Forelimb muscle (tissue), 1 donor: ENCODE data around the gene PSME2. TPM values are rescaled to one million over a fixed set of nuclear protein-coding genes. Genes with fewer than 3 reads are reported as not detected.

Experiments used
- DNase-seq: peaks from one replicate; pipeline ENCODE4 v3.0.0-alpha.2; 2013; ENCODE audit warnings: low read depth
- polyA plus RNA-seq: library from polyadenylated mRNA; unstranded; fragments of 120-200 nt; gene quantifications from one replicate; pipeline ENCODE4 v1.2.1, GENCODE V29; 2013; ENCODE audit not compliant: insufficient read length

Gene PSME2, protein sequence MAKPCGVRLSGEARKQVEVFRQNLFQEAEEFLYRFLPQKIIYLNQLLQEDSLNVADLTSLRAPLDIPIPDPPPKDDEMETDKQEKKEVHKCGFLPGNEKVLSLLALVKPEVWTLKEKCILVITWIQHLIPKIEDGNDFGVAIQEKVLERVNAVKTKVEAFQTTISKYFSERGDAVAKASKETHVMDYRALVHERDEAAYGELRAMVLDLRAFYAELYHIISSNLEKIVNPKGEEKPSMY
- polyA plus RNA-seq, result 74.3 TPM

DNA sequence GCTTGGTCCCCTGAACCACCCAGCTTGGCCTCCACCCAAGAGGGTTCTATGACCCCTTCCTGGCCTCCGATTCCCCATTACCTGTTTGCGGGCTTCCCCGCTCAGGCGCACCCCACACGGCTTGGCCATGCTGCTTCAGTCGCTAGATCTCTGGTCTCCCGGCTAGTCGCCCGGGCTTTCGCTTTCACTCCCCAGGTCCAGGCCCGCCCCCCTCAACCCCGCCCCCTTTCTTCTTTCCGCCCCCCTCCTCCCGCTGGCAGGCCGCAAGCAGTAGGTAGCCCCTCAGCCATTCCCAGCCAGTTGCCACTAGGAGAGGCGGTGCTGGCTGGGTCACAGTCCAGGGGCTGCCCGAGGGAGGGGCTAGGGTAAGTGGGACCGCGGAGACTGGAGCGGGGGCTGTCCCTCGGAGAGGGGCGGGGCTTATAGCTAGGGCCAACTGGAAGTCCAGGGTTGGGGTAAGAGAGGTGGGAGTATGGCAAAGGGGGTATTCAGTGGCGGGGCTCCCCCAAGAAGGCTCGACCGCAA is at the start of gene PSME2:
PSME2 (minus strand) TSS at position 158 of the 525 bp plus-strand sequence; CDS start at position 129, 29 bp downstream.
- peak; percentile 74 for DNase-seq

DNA sequence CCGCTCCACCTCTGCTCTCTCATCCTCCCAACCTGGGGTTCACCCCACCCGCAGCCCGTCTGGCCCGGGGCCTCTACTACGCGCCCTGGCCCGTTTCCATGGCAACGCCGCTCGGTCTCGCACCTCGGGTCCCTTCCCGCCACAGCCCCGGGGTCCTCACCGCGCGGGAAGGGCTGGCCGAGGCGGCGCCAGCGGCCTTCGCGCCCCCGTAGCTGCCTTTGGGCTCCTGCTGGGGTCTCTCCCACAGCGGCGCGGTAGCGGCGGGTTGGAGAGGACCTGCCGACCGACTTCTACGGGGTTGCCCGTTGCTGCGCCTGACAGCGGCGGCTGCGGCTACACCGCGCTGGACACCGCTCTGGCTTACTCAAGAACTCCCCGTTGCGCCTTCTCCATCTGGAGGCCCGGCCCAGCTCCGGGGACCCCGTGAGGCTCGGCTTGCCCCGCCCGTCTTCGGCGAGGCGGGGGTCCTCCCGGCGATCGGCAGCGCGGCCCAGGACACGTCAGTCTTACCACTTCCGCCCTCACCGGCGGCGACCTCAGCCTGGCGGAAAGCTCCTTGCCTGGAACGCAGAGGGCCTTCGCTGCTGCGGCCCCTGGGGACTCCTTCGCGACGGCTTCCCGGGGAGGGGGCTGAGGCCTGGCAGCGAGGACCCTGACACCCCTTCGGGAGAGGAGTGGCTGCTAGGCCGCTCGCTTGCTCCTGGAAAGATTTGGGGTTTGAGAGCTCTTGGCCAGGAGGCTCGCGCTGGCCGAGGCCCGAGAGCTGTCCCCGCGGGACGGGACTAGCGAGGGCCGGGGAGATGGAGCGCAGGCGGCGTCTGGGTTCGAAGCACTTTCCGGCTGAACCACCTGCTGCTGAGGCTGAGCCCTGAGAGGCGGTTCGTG is 49.0 kb upstream of the PSME2 start, which contains the start of gene TM9SF1:
TM9SF1 (minus strand) TSS at position 256 of the 885 bp plus-strand sequence. CDS start 422 bp downstream, outside the sequence.
- peak; percentile 51 for DNase-seq

DNA sequence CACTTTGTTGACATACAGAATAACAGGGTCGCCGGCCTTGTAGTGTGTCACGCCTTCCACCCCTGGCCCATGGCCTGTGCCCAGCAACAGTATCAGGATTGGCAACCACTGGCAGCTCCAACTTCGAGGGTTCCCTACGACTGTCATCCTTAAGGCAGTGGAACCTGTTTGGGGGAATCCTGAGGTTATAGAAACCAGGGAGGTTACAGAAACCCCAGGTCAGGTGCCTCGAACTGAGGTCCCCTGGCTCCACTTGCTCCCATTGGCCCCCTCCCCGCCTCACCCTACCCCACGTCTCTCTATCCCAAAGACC is 48.4 kb upstream of the PSME2 start:
- DNase-seq, result no peak

DNA sequence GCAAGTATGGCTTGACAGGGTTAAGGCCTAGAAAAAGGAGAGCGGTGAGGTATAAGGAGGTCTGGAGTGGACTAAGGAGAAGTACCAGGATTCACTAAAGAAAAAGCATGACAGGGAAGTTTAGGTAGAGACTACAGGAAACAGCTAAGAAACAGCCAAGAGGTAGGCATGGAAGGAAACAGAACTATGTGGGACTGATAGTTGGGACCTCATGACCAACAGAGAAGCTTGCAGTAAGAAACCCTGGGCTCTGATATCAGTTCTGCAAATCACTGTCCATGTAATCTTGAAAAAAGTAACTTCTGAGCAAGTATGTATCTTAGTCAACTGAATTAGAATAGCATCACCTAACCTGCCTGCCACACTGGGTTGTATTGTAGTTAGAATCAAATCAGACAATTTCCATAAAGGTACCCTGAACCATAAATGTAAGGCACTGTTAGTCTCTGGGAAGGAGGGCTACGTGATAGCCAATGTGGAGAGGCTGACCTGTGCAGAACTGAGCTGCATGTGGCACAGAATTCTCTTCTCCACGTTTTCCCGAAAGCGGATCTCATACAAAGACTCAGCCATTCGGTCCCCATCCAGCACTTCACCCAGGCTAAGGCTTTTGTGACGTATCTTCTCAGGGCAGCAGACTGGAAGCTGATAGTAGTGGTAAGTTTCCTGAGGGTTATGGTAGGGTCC is 47.9 kb upstream of the PSME2 start:
- no peak for DNase-seq

DNA sequence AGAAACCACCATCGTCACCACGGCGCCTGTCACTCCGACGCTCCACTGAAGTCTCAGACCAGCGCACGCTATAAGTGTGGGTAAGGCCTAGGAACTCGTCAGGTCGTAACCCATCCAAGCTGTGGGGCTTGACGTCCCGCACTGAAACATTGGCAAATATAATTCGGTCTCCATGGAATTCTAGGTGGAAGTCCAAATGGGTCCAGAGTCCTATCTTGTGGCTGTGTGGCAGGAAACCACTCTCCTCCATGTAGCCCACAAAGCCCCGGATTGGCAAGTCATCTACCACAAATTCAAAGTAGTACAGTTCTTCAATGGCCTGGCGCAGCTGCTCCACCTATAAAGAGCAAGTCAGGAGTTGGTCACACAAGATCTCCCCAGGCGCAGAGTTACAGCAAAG is 46.5 kb upstream of the PSME2 start:
- no peak for DNase-seq

DNA sequence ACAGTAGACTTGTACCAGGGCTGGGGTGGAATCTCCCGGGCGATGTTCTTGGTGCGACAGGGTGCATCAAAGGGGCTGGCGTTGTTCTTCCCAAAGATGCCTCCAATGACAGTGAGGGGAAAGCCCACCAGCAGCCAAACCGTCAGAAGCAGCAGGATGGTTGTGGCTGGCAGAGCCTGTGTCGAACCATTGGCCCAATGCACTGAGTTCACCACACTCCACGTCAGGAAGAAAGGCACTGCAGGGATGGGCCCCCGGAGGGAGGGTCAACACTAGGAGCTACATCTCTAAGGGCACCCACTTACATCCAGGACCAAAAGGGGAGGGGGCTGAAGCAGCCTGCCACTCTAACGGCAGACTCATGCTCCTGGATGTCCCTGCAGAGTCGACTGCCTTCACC is 44.0 kb upstream of the PSME2 start:
- DNase-seq, result no peak

DNA sequence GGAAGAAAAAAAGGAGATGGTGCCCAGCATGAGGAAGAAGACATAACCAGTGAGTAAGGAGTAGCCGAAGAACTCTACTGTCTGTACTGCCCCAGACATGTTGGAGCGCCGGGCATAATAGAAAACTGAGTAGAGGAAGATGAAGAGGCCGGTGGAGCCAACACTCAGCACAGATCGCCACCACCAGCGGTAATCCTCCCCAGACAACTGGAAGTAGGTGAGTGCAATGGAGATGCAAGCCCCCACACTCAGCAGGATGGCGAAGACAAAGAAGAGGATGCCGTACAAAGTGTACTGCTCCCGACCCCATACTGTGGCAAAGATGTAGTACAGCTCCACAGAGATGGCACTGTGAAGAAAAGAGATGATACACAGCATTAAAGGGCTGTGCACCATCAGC is 43.0 kb upstream of the PSME2 start:
- DNase-seq, result no peak

DNA sequence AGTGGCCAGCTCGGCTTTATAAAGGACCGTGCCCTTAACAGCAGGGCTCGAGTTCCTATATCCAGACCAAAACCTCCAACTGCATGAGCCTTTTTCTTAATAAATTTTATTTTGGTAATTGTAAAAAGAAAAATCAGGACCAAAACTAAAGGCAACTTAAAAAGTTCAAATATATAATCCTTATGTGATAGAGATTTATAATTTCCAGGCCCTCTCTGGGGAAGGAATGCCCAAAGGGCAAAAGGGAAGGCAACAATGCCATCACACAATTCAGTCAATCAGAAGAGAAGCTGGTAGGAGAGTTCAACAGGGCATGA is 42.6 kb upstream of the PSME2 start:
- no peak for DNase-seq

DNA sequence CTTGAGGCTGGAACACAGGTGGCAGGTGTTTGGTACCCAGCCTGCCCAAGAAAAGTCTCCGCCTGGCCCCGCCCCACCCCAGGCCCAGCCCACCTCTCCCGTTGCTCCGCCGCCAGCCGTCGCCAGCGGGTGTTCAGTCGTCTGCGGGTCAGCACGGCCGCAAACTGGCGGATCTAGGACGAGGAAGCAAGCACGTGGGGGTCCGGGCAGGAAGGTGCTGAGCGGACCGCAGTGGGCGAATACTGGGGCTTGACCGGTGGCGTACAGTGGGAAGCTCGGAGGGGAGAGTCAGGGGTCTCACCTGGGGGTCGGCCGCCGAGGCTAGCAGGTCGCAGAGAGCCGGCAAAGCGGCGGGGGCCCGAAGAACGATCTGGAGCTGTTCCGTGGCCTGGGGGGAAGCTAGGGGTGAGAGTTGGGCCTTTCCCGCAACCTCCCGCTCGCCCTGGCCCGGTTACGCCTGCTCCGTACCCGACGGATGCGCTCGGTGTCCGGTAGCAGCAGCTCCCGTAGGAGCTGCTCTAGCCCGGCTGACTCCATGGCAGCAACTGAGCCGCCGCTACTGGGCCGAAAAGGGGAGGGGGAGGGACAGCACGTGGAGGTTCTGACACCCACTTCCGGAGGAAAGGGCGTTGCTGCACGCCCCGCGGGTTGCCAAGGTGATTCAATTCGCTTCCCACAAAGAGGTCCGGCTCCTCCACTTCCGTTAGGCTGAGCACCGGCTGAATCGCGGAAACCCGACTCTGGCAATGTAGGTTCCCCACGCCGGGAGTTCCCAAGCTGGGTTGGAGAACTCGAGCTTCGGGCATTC is 42.0 kb upstream of the PSME2 start, which contains the start of gene IPO4:
IPO4 (minus strand) TSS at position 566 of the 808 bp plus-strand sequence; CDS start at position 537, 29 bp downstream.
- peak; percentile 94 for DNase-seq

DNA sequence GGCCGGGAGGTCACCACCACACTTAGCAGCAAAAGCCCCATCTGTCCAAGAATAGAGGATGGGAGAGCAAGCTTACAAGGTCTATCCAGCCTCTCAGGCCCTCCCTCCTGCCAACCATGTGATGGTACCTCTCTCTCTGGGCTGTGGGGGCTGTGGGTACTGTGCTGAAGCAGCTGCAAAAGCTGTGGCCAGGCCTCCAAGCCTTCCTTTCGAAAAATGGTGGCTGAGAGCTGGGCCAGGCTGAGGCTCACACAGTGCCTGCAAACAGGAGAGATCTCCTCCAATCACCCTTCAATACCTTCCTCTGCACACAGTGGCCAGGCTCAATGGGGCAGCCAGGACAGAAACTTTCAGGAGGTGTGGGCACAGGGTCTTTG is 41.1 kb upstream of the PSME2 start:
- no peak for DNase-seq

DNA sequence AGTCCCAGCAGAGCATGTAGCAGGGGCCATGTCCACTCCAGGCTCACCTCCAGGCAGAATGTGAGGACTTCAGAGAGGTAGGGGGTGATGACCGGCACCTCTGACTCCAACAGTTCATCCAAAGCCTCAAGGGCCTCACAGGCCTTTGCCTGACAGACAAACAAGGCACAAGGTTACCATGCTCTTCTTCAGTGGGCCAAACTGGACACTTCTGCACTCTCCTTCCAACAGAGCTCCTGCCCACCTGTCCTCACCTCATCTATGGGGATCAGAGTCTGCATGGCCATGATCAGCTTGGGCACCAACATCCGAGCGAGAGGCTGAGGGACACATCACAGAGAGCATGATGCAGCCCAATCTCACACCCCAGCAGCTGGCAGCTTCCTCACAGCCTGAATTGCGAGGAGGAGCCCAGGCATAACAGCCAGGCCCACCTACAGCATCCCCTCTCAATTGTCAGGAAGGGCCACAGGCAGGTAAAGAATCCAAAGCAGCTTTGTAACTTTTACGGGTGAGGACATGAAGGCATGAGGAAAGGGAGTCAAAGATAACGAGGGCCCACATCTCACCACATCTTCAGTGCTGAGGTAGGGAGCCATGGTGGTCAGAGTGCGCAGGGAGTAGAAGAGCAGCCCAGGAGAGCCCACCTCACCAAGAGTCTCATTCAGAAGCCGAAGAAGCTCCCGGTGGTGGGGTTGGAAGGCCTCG is 40.6 kb upstream of the PSME2 start:
- DNase-seq, result no peak

DNA sequence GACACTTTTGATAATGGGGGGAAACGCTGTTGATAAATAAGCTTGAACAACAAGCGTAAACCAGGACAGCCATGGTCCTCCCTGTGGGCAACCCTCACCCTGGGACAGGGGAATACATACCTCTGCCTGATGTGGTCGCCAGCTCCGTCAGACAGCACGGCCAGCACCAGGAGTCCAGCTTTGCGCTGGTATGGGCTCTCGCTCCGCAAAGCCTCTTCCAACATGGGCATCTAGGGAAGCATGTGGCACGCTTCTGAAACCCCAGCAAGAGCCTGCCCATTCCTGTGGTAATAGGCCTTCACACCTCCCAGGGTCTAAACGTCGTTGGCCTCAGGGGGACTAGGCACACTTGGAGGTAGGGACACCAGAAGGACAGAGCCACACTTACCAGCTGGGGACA is 39.3 kb upstream of the PSME2 start:
- no peak for DNase-seq

DNA sequence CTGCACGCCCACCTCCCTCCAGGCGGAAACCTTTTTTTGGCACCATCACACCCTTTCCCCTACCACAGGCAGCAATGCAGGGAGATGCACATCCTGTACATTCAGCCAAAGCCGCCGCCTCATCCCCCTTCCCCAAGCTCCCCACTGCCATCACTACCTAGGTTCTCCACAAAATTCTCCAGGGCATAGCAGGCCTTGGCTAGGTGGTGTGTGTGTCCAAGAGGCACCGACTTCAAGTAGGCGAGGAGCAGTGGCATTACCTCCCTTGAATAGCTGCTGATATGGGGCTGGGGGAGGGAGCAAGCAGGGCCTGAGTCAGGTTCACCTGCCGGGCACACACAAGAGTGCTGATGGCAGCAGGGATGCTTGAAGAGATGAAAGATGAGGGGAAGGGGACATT is 38.6 kb upstream of the PSME2 start:
- no peak for DNase-seq

DNA sequence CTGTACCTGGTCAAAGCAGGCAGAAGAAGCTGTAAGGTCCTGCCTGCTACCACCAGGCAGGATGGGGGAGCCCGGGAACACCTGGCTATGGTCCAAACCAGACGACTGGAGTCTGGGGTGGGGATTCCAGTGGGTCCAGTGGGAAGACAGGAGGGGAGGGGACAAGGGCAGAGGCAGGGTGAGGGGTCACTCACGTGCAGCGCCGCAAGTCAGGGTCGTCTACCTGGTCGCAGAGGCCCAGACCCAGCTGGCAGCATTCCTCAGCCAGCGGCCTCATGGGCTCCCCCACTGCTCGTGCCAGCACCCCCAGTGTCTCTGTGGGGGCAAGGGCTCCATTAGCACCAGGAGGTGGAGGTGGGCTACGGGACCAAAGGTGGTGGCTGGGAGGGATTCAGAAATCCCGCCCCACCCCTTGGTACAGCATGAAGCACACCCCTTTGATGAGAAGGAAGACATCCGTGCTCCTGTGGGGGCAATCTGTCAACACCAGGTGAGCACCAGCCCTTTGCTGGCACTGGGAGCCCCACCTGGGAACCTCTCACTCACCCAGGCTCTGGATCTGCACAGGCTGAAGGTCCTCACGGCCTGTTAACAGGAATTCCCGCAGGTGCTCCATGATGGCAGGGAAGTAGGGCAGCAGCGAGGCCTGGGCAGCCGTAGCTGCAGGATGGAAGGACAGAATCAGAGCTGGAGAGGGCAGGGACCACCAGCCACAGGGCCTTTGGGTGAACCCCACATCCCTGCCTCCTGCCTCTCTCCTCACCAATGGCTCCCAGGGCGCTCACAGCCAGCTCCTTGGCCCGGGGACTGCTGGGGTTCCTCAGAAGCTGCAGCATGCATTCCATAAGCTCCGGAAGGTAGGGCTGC is 37.9 kb upstream of the PSME2 start:
- DNase-seq, result no peak

DNA sequence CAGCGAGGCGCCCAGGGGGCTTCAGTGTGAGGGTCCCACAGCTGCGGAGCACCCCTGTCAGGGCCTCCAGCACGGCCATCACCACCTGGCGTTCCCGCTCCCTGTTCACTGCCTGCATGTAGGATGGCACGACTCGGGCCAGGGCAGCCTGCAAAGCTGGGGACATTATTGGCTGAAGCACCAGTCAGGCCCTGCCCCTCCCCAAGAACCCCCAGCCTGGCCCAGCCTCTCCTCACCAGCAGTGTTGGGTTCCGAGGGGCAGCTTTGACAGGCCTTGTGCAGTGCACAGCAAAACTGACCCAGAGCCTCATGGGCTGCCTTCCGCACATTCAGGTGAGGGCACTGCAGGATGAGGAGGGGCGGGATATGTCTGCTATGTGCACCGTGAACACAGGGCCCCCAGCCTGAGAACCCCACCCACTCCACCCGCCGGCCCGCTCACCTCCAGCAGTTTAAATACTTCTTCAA is 36.6 kb upstream of the PSME2 start:
- no peak for DNase-seq

DNA sequence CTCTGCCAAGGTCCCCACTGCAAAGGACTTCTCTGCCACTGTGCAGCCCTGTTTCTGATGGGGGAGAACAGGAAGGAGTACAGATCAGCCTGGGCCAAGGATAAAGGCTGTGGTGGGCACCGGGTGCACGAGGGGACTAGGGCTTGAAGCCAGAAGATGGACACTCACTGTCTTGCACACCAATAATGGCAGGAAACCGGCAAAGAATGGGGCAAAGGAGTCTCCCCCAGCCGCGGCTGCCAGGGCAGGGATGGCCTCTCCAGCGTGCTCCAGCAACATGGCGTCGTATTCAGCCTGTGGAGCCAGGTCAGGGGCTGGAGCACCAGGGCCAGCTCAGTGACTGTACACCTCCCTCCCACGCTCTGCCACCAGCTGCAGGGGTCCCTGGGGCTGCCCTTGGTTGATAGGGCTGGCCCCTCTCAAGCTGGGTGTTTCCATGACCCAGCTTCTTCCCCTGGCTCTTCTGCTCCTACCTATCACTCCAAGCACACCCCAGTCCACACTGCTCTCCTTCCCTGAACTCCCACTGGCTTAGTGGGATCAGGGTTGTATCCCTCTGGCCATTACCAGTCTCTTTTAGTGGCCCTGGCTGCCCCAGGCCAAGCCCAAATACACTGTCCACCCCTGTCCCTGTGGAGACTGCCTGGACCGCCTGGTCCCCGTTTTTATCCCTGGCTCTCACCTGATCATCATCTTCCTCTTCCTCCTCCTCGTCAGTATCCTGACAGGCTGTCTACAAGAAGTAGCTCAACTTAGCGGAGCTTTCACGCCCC is 35.9 kb upstream of the PSME2 start:
- no peak for DNase-seq

DNA sequence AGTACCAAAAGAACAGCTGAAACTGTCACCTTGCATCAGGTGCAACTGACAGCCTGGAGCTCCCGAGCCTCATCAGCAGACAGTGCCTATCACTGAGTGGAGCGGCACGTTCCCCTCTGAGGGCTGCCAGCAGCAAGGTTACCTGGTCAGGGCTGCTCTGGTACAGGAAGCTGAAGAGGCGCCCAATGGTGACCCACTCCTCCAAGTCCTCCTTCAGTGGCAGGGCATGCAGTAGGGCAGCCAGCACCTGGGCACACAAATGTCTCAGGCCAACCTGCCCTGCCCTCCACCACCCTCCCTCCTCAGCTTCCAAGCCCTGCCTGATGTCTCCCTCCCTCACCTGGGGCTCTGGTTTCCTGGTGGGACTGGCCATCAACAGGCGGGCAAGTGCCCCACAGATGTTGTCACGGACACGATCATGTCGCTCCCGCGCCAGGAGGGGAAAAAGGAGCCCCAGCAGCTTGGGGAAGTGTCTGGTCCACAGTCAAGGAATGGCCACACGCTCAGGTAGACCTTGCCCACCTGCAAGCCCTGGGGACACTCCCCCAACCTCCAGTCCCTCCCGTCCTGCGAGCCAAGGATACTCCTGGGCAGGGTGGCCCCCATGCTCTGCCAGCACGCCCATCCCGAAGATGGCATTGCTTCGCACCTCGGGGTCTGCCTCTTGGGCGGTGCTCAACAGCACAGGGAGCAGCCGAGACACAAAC is 35.1 kb upstream of the PSME2 start:
- DNase-seq, result no peak
